B cell (primary cell): ENCODE data around the gene MAGEA9B. TPM values are rescaled to one million over a fixed set of nuclear protein-coding genes. Genes with fewer than 3 reads are reported as not detected.
"Not testable (repeated sequence)": the region's sequence is repeated elsewhere in the genome, so short reads cannot be mapped to it uniquely, and the experiment has no call there.

ENCODE experiments used
- ATAC-seq: fragments of 200-7000 bp; cut with Tn5 transposase; one replicate; pipeline ENCODE4 v1.10.0; 2021; ENCODE audit warnings: low read depth, mild to moderate bottlenecking, moderate number of reproducible peaks, moderate library complexity
- CTCF ChIA-PET: fragments of 350-600 bp; sonication (Branson Sonifier 250); formaldehyde crosslinking; loops from one replicate; lab custom pipeline; 2021; ENCODE audit warnings: antibody characterized with exemption, inconsistent platforms; lab: Charles Lee
- POLR2A ChIA-PET: fragments of 350-600 bp; sonication (Branson Sonifier 250); formaldehyde crosslinking; loops from one replicate; lab custom pipeline; 2021; ENCODE audit warnings: antibody characterized with exemption; lab: Charles Lee
- DNase-seq: peaks from one replicate; pipeline ENCODE4 v3.0.0; 2013
- H2AFZ ChIP-seq: 2 replicates; pipeline ENCODE4 v1.6.1; 2012; ENCODE audit warnings: mild to moderate bottlenecking, low read depth, low read length; ENCODE audit not compliant: insufficient read depth, poor library complexity, severe bottlenecking
- H3K27ac ChIP-seq, 2 donors: 1 replicate in 1 of 2; 2 replicates in 1 of 2; pipeline ENCODE4 v1.5.1; 2012 to 2013; ENCODE audit warnings: low read length in 2 of 2, mild to moderate bottlenecking in 2 of 2, moderate library complexity in 1 of 2
- H3K27me3 ChIP-seq, 4 experiments: fragments of 200-600 bp in 1 of 4; sonication (generic) in 1 of 4; replicated peaks in 1 of 4; 1 replicate in 2 of 4; 2 replicates in 2 of 4; pipeline versions ENCODE4 v1.6.1 to v1.7.0; 2013 to 2016; ENCODE audit warnings: low read length in 3 of 4, mild to moderate bottlenecking in 2 of 4, mixed read lengths in 1 of 4, moderate library complexity in 1 of 4; ENCODE audit not compliant: insufficient read depth in 4 of 4, control insufficient read depth in 3 of 4; ENCODE audit errors: control extremely low read depth in 1 of 4
- H3K36me3 ChIP-seq, 2 experiments: replicated peaks in 1 of 2; 1 replicate in 1 of 2; 2 replicates in 1 of 2; pipeline versions ENCODE4 v1.6.1 to v1.7.1; 2013; ENCODE audit warnings: low read length in 1 of 2; ENCODE audit not compliant: insufficient read depth in 2 of 2, control insufficient read depth in 1 of 2; ENCODE audit errors: control extremely low read depth in 1 of 2, extremely low read depth in 1 of 2
- H3K4me1 ChIP-seq, 2 donors: fragments of 200-600 bp in 1 of 2; sonication (generic) in 1 of 2; 1 replicate in 1 of 2; 2 replicates in 1 of 2; pipeline versions ENCODE4 v1.5.1 to v1.6.1; 2013 to 2017; ENCODE audit warnings: low read length in 2 of 2; ENCODE audit not compliant: control insufficient read depth in 2 of 2, insufficient read depth in 2 of 2
- H3K4me2 ChIP-seq: replicated peaks from 2 replicates; pipeline ENCODE3; 2012; ENCODE audit warnings: mild to moderate bottlenecking, low read depth, low read length; ENCODE audit not compliant: poor library complexity, severe bottlenecking
- H3K4me3 ChIP-seq, 5 experiments: fragments of 200-600 bp in 1 of 5; sonication (generic) in 1 of 5; 1 replicate in 3 of 5; 2 replicates in 2 of 5; pipeline versions ENCODE4 v1.5.1 to v1.7.0; 2011 to 2016; ENCODE audit warnings: low read length in 4 of 5, mild to moderate bottlenecking in 4 of 5, low read depth in 2 of 5, control low read depth in 1 of 5, moderate library complexity in 1 of 5; ENCODE audit not compliant: insufficient read depth in 1 of 5; ENCODE audit errors: control extremely low read depth in 1 of 5, extremely low read depth in 1 of 5
- H3K79me2 ChIP-seq: fragments of 200-600 bp; sonication (generic); one replicate; pipeline ENCODE4 v1.6.0; 2016; ENCODE audit warnings: low read length; ENCODE audit not compliant: control insufficient read depth, insufficient read depth
- H3K9ac ChIP-seq: fragments of 200-600 bp; sonication (generic); 2 replicates; pipeline ENCODE4 v1.6.1; 2017; ENCODE audit warnings: mild to moderate bottlenecking, low read length, moderate library complexity
- H3K9me3 ChIP-seq, 3 donors: one replicate each; pipeline versions ENCODE4 v1.6.1 to v1.7.1; 2013; ENCODE audit warnings: low read length in 2 of 3; ENCODE audit not compliant: control insufficient read depth in 2 of 3, insufficient read depth in 1 of 3; ENCODE audit errors: control extremely low read depth in 1 of 3
- H4K20me1 ChIP-seq: 2 replicates; pipeline ENCODE4 v1.6.0; 2012; ENCODE audit warnings: mild to moderate bottlenecking, low read length; ENCODE audit not compliant: insufficient read depth, control insufficient read depth, poor library complexity, severe bottlenecking
- H3K27ac Mint-ChIP-seq: one replicate; pipeline ENCODE4 v1.8.0; 2021; ENCODE audit warnings: mixed read lengths
- H3K27me3 Mint-ChIP-seq: one replicate; pipeline ENCODE4 v1.8.0; 2021; ENCODE audit warnings: mixed read lengths
- H3K4me1 Mint-ChIP-seq: one replicate; pipeline ENCODE4 v1.8.0; 2021; ENCODE audit warnings: mixed read lengths
- H3K4me3 Mint-ChIP-seq: one replicate; pipeline ENCODE4 v1.8.0; 2021; ENCODE audit warnings: mixed read lengths
- H3K9me3 Mint-ChIP-seq: one replicate; pipeline ENCODE4 v1.8.0; 2022; ENCODE audit warnings: mixed read lengths; ENCODE audit not compliant: insufficient read depth
- WGBS: methylation state at CpG from one replicate; pipeline ENCODE4 v1.1.5; 2013; ENCODE audit warnings: missing lambda C conversion rate; ENCODE audit not compliant: insufficient coverage; 5-methylcytosine and 5-hydroxymethylcytosine counted together
- intact Hi-C: fragments of 100-400 bp; cut with micrococcal nuclease; formaldehyde crosslinking; loops from one replicate; pipeline ENCODE4 v1.10.0; 2022
- polyA plus RNA-seq: library from polyadenylated mRNA; depleted of rRNA; stranded (reverse); fragments of >200 nt; gene quantifications from 2 replicates; pipeline ENCODE4 v1.2.3, GENCODE V29; 2012
- total RNA-seq, 2 donors: library from RNA; stranded (reverse); fragments of 120-200 nt in 1 of 2; gene quantifications; 1 replicate in 1 of 2; 2 replicates in 1 of 2; pipeline versions ENCODE4 v1.2.3 to v1.2.4, GENCODE V29; 2013 to 2022

The MAGEA9B gene
- total and polyA plus RNA-seq, 2 donors (not counting 1 experiment from before 2014, with no cell fraction given) = 0.04 TPM; not detected in 1

- CTCF ChIA-PET, H3K4me2 ChIP-seq, H3K27me3 ChIP-seq, H3K9ac ChIP-seq, intact Hi-C loops, H3K9me3 ChIP-seq, H3K9me3 Mint-ChIP-seq, H3K27ac ChIP-seq, H3K27ac Mint-ChIP-seq, POLR2A ChIA-PET, H3K4me3 ChIP-seq, H3K36me3 ChIP-seq, H3K79me2 ChIP-seq, H3K4me3 Mint-ChIP-seq, ATAC-seq, H3K27me3 Mint-ChIP-seq, H2AFZ ChIP-seq, H3K4me1 ChIP-seq, H3K4me1 Mint-ChIP-seq, H4K20me1 ChIP-seq, DNase-seq: not testable (repeated sequence)
- no CpG with 5 or more reads among the region's 7 CpGs for WGBS
These were observed 8.7 kb upstream of the MAGEA9B start for GRCh38 chrX:149595943-149596342.

DNA sequence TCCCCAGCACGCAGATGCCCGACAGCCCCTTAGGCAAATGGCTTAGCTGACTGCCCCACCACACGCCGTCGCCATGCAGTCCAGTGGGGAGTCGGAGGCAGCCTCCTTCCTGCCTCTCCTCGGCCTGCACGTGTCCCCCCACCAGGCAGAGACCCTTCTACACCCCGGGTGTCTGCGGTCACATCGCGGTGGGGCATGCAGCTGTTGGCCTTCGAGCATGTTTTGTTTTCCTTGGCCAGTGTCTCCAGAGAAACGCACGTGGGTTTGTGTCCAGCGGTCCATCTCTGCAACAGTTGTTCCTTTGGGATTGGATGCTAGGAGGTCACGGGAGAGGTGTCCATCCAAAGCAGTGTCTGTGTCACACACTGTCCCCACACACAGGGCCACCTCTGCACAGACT lies 8.0 kb upstream of the MAGEA9B start, which contains the start of gene HSFX2:
HSFX2 (minus strand) TSS at position 101 of the 400 bp plus-strand sequence. CDS start 614 bp downstream, outside the sequence.
- H3K36me3 ChIP-seq, H2AFZ ChIP-seq, H4K20me1 ChIP-seq, DNase-seq, H3K27ac ChIP-seq, H3K79me2 ChIP-seq, H3K4me3 Mint-ChIP-seq, H3K9ac ChIP-seq, H3K9me3 ChIP-seq, H3K27me3 ChIP-seq, H3K4me3 ChIP-seq, H3K9me3 Mint-ChIP-seq, H3K4me2 ChIP-seq, ATAC-seq, H3K4me1 ChIP-seq, H3K27ac Mint-ChIP-seq, intact Hi-C loops, H3K4me1 Mint-ChIP-seq, H3K27me3 Mint-ChIP-seq, POLR2A ChIA-PET, CTCF ChIA-PET: not testable (repeated sequence)
- no CpG with 5 or more reads among the region's 17 CpGs for WGBS

DNA sequence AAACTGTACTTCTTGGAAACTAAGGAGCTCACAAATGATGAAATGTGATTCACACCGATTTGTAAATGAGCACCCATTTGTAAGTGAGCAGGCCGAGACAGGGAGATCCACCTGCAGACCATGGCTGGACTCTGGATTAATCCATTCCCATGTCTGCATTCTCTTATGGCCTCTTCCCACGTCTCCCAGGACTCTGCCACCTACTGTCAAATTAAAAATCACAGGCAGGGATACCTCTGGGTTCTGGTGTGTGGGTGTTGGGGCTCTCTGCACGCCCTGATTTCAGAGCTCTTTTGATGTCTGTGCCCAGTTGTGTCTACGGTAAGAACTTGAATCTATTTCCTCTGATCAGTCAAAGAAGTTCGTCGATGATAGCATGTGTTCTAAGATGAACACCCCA lies 3.7 kb upstream of the MAGEA9B start:
- H3K9me3 ChIP-seq, H3K9ac ChIP-seq, POLR2A ChIA-PET, ATAC-seq, H4K20me1 ChIP-seq, H3K27ac ChIP-seq, H3K36me3 ChIP-seq, H3K27me3 ChIP-seq, H3K4me3 Mint-ChIP-seq, H3K27me3 Mint-ChIP-seq, DNase-seq, H3K4me3 ChIP-seq, H2AFZ ChIP-seq, CTCF ChIA-PET, H3K9me3 Mint-ChIP-seq, H3K79me2 ChIP-seq, intact Hi-C loops, H3K27ac Mint-ChIP-seq, H3K4me1 Mint-ChIP-seq, H3K4me1 ChIP-seq, H3K4me2 ChIP-seq: not testable (repeated sequence)
- no CpG with 5 or more reads among the region's 7 CpGs for WGBS

DNA sequence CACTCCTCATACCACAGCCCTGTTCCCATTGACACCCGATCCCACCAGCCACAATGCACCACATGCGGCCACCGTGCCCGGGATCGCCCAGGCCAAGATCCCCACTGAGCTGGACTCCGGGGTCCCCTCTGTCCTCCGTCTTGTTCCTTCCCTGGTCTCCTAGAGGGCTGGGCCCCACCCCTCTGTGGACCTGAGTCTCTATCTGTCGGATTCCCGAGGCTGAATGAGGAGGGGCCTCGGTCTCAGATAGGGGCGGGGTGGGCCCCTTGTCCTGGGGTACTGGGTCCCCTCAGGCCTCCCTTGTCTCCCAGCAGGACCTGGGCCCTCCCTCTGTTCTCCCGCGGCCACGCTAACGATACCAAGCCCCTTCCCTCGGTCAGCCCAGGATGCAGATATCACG lies 1.6 kb downstream of the MAGEA9B start:
- POLR2A ChIA-PET, H3K27ac Mint-ChIP-seq, H3K9me3 ChIP-seq, CTCF ChIA-PET, H4K20me1 ChIP-seq, H3K4me1 Mint-ChIP-seq, intact Hi-C loops, H3K4me2 ChIP-seq, H3K4me3 Mint-ChIP-seq, H3K79me2 ChIP-seq, H3K9me3 Mint-ChIP-seq, H3K4me1 ChIP-seq, H3K4me3 ChIP-seq, H2AFZ ChIP-seq, H3K27me3 ChIP-seq, H3K36me3 ChIP-seq, ATAC-seq, DNase-seq, H3K27me3 Mint-ChIP-seq, H3K9ac ChIP-seq, H3K27ac ChIP-seq: not testable (repeated sequence)
- no CpG with 5 or more reads among the region's 17 CpGs for WGBS
